ENCODE results near the gene HS1BP3.

Gene HS1BP3

DNA sequence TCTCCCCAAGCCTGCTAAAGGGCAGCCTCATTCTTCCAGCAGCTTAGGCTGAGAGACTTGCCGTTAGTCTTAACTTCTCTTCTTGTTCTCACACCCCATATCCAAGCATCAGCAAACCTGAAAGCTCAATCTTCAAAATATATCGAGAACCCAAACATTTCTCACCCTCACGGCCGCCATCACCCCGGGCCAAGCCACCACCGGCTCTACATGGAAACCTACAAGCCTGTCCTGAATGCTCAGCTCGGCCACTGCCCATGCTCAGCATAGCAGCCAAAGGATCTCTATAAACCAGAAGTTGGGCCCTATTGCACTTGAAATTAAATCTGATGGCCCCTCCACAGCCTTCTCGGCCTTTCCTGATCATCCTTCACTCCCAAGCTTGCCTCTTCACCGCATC is 2.1 kb downstream of the HS1BP3 start:
- H3K9me3 ChIP-seq (ENCODE audit: insufficient read depth, low read length, severe bottlenecking), result no peaks in the 10 kb centered on the region
- DNase-seq (no peak), ATAC-seq (ENCODE audit: insufficient read depth, low read depth) (no peak)
- peaks cover 23% of the 10 kb centered on the region for H3K4me1 ChIP-seq (ENCODE audit: insufficient read depth, low read length)
- peaks cover 5% of the 10 kb centered on the region; the same call in 1 of the 2 replicates for H3K79me2 ChIP-seq (ENCODE audit: insufficient read depth, low read length)
- no peak overlapping the region for H3K4me2 ChIP-seq (ENCODE audit: insufficient read depth, low read length)
- no peak overlapping the region for H2AFZ ChIP-seq (ENCODE audit: low read depth, low read length)
- no peak overlapping the region for H3K27ac ChIP-seq (ENCODE audit: low read length)
- peaks cover 4% of the 10 kb centered on the region for H4K20me1 ChIP-seq (ENCODE audit: insufficient read depth, low read length)
- H3K27me3 ChIP-seq (ENCODE audit: insufficient read depth, low read length, poor library complexity), result no peaks in the 10 kb centered on the region
- H3K9ac ChIP-seq (ENCODE audit: low read depth, low read length), result no peak overlapping the region
- no peak overlapping the region for H3K4me3 ChIP-seq (ENCODE audit: low read depth in 1 of 2, low read length in 2 of 2)
- TF ChIP-seq, protein P1, sequence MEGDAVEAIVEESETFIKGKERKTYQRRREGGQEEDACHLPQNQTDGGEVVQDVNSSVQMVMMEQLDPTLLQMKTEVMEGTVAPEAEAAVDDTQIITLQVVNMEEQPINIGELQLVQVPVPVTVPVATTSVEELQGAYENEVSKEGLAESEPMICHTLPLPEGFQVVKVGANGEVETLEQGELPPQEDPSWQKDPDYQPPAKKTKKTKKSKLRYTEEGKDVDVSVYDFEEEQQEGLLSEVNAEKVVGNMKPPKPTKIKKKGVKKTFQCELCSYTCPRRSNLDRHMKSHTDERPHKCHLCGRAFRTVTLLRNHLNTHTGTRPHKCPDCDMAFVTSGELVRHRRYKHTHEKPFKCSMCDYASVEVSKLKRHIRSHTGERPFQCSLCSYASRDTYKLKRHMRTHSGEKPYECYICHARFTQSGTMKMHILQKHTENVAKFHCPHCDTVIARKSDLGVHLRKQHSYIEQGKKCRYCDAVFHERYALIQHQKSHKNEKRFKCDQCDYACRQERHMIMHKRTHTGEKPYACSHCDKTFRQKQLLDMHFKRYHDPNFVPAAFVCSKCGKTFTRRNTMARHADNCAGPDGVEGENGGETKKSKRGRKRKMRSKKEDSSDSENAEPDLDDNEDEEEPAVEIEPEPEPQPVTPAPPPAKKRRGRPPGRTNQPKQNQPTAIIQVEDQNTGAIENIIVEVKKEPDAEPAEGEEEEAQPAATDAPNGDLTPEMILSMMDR (IDR thresholded peaks at IDR 0.05; ENCODE audit: borderline replicate concordance, extremely low read depth, low read length, poor library complexity, severe bottlenecking), result no peak
- TF ChIP-seq EZH2 (IDR thresholded peaks at IDR 0.05; ENCODE audit: borderline replicate concordance, low read depth, low read length, severe bottlenecking), result no peak
- peaks cover 10% of the 10 kb centered on the region for H3K36me3 ChIP-seq (ENCODE audit: insufficient read depth, low read length)

GRCh38 chr2:20648206-20648605 is 2.7 kb downstream of the HS1BP3 start:
- TF ChIP-seq EZH2 (IDR thresholded peaks at IDR 0.05; ENCODE audit: borderline replicate concordance, low read depth, low read length, severe bottlenecking), result no peak
- TF ChIP-seq, protein P1 (IDR thresholded peaks at IDR 0.05; ENCODE audit: borderline replicate concordance, extremely low read depth, low read length, poor library complexity, severe bottlenecking), result no peak
- Histone ChIP-seq H3K79me2 (ENCODE audit: insufficient read depth, low read length) (peaks cover 5% of the 10 kb centered on the region; the same call in 1 of the 2 replicates), H3K9ac (ENCODE audit: low read depth, low read length) (no peak overlapping the region), H3K36me3 (ENCODE audit: insufficient read depth, low read length) (peaks cover 10% of the 10 kb centered on the region), H3K27me3 (ENCODE audit: insufficient read depth, low read length, poor library complexity) (no peaks in the 10 kb centered on the region), H3K4me2 (ENCODE audit: insufficient read depth, low read length) (no peak overlapping the region), H2AFZ (ENCODE audit: low read depth, low read length) (no peak overlapping the region), H4K20me1 (ENCODE audit: insufficient read depth, low read length) (peaks cover 4% of the 10 kb centered on the region), H3K27ac (ENCODE audit: low read length) (no peak overlapping the region), H3K4me3 (ENCODE audit: low read depth in 1 of 2, low read length in 2 of 2) (no peak overlapping the region), H3K9me3 (ENCODE audit: insufficient read depth, low read length, severe bottlenecking) (no peaks in the 10 kb centered on the region), H3K4me1 (ENCODE audit: insufficient read depth, low read length) (peaks cover 23% of the 10 kb centered on the region)
- DNase-seq, result no peak
- no peak for ATAC-seq (ENCODE audit: insufficient read depth, low read depth)

DNA sequence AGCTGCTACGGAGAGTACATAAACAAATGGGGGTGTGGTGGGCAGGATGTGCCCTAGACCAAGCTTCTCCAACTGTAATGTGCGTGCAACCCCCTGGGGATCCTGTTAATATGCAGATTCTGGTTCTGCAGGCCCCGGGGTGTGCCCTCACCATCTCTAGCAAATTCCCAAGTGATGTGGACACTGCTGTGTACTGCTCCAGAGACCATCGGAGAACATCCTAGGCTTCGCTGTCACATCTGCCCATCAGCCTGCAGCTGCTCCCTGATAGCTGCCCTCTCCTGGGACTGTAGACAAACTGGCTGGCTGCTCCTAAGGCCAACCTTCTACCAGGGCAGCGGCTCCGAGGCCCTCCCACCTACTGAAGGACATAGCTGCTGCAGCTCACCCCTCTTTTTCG is 3.2 kb downstream of the HS1BP3 start:
- Histone ChIP-seq H3K4me3 (ENCODE audit: low read depth in 1 of 2, low read length in 2 of 2) (no peak overlapping the region), H3K9me3 (ENCODE audit: insufficient read depth, low read length, severe bottlenecking) (no peaks in the 10 kb centered on the region), H3K4me1 (ENCODE audit: insufficient read depth, low read length) (peaks cover 23% of the 10 kb centered on the region), H4K20me1 (ENCODE audit: insufficient read depth, low read length) (peaks cover 4% of the 10 kb centered on the region), H3K79me2 (ENCODE audit: insufficient read depth, low read length) (peaks cover 5% of the 10 kb centered on the region; the same call in 1 of the 2 replicates), H3K27me3 (ENCODE audit: insufficient read depth, low read length, poor library complexity) (no peaks in the 10 kb centered on the region), H2AFZ (ENCODE audit: low read depth, low read length) (no peak overlapping the region), H3K36me3 (ENCODE audit: insufficient read depth, low read length) (peaks cover 13% of the 10 kb centered on the region), H3K9ac (ENCODE audit: low read depth, low read length) (no peak overlapping the region), H3K4me2 (ENCODE audit: insufficient read depth, low read length) (no peak overlapping the region), H3K27ac (ENCODE audit: low read length) (no peak overlapping the region)
- TF ChIP-seq, protein P1 (IDR thresholded peaks at IDR 0.05; ENCODE audit: borderline replicate concordance, extremely low read depth, low read length, poor library complexity, severe bottlenecking), result no peak
- TF ChIP-seq EZH2 (IDR thresholded peaks at IDR 0.05; ENCODE audit: borderline replicate concordance, low read depth, low read length, severe bottlenecking), result no peak
- no peak for DNase-seq
- ATAC-seq (ENCODE audit: insufficient read depth, low read depth), result no peak

- Histone ChIP-seq H3K9me3 (ENCODE audit: insufficient read depth, low read length, severe bottlenecking) (no peaks in the 10 kb centered on the region), H3K36me3 (ENCODE audit: insufficient read depth, low read length) (peaks cover 13% of the 10 kb centered on the region), H2AFZ (ENCODE audit: low read depth, low read length) (no peak overlapping the region), H3K27me3 (ENCODE audit: insufficient read depth, low read length, poor library complexity) (no peaks in the 10 kb centered on the region), H3K9ac (ENCODE audit: low read depth, low read length) (no peak overlapping the region), H3K4me1 (ENCODE audit: insufficient read depth, low read length) (peaks cover 23% of the 10 kb centered on the region), H3K4me3 (ENCODE audit: low read depth in 1 of 2, low read length in 2 of 2) (no peak overlapping the region), H4K20me1 (ENCODE audit: insufficient read depth, low read length) (peaks cover 5% of the 10 kb centered on the region), H3K27ac (ENCODE audit: low read length) (no peak overlapping the region), H3K79me2 (ENCODE audit: insufficient read depth, low read length) (peaks cover 5% of the 10 kb centered on the region; the same call in 1 of the 2 replicates), H3K4me2 (ENCODE audit: insufficient read depth, low read length) (no peak overlapping the region)
- TF ChIP-seq, protein P1 (IDR thresholded peaks at IDR 0.05; ENCODE audit: borderline replicate concordance, extremely low read depth, low read length, poor library complexity, severe bottlenecking), result no peak
- no peak for TF ChIP-seq EZH2 (IDR thresholded peaks at IDR 0.05; ENCODE audit: borderline replicate concordance, low read depth, low read length, severe bottlenecking)
- DNase-seq, result no peak
- no peak for ATAC-seq (ENCODE audit: insufficient read depth, low read depth)
These were observed 3.7 kb downstream of the HS1BP3 start for GRCh38 chr2:20647211-20647610.

Data from DND-41 (cell line).